Thoracic aorta (tissue), 2 donors: Measurements from ENCODE around the gene SPATS2L. TPM values are rescaled to one million over a fixed set of nuclear protein-coding genes. Genes with fewer than 3 reads are reported as not detected.

Source experiments
- ATAC-seq: fragments of 150-250 bp; one replicate; pipeline ENCODE4 v1.8.0; 2017; ENCODE audit warnings: low read depth; ENCODE audit not compliant: insufficient number of reproducible peaks, low FRiP score
- DNase-seq: peaks from one replicate; pipeline ENCODE4 v3.0.0-alpha.2; 2020; ENCODE audit warnings: low spot score
- H3K27ac ChIP-seq, 2 donors: fragments of 200-600 bp; sonication (generic); 1 replicate in 1 of 2; 2 replicates in 1 of 2; pipeline ENCODE4 v1.5.1; 2016; ENCODE audit warnings: mild to moderate bottlenecking in 2 of 2, moderate library complexity in 2 of 2
- H3K27me3 ChIP-seq: fragments of 200-600 bp; sonication (generic); replicated peaks from 2 replicates; pipeline ENCODE4 v1.6.0; 2016; ENCODE audit warnings: mild to moderate bottlenecking; ENCODE audit not compliant: insufficient read depth
- H3K36me3 ChIP-seq: fragments of 200-600 bp; sonication (generic); one replicate; pipeline ENCODE4 v1.5.1; 2016
- H3K4me1 ChIP-seq, 2 donors: fragments of 200-600 bp; sonication (generic); 1 replicate in 1 of 2; 2 replicates in 1 of 2; pipeline versions ENCODE4 v1.5.1 to v1.6.0; 2016; ENCODE audit warnings: low read depth in 2 of 2, mild to moderate bottlenecking in 1 of 2; ENCODE audit not compliant: control insufficient read depth in 1 of 2
- H3K4me3 ChIP-seq: fragments of 200-600 bp; sonication (generic); 2 replicates; pipeline ENCODE4 v1.5.1; 2016; ENCODE audit warnings: mild to moderate bottlenecking
- H3K9me3 ChIP-seq: fragments of 200-600 bp; sonication (generic); 2 replicates; pipeline ENCODE4 v1.5.1; 2016
- CTCF ChIP-seq: fragments of 200-600 bp; sonication (generic); IDR thresholded peaks from one replicate; pipeline ENCODE4 v1.5.1; 2019; ENCODE audit warnings: antibody characterized with exemption
- total RNA-seq, 2 donors: library from RNA; depleted of rRNA; stranded (reverse); fragments of >200 nt; gene quantifications; one replicate each; pipeline versions ENCODE4 v1.1.0 to v1.2.3, GENCODE V29; 2016

SPATS2L gene
- total RNA-seq, 2 donors from 2014 or later, result 47.7 to 90.3 TPM

- Histone ChIP-seq H3K4me3 (no peak overlapping the region), H3K4me1 (no peaks in the 10 kb centered on the region), H3K27ac (no peak overlapping the region), H3K36me3 (no peaks in the 10 kb centered on the region), H3K9me3 (no peaks in the 10 kb centered on the region), H3K27me3 (no peaks in the 10 kb centered on the region)
- TF ChIP-seq CTCF, result no peak
- ATAC-seq (no peak), DNase-seq (no peak)
These were observed 30.0 kb upstream of the SPATS2L start for GRCh38 chr2:200276472-200276871.

- Histone ChIP-seq H3K4me1 (no peaks in the 10 kb centered on the region), H3K27me3 (no peaks in the 10 kb centered on the region), H3K27ac (no peak overlapping the region), H3K4me3 (no peak overlapping the region), H3K36me3 (no peaks in the 10 kb centered on the region), H3K9me3 (no peaks in the 10 kb centered on the region)
- no peak for TF ChIP-seq CTCF
- ATAC-seq (no peak), DNase-seq (no peak)
These were observed 27.7 kb upstream of the SPATS2L start for GRCh38 chr2:200278694-200279316.

GRCh38 chr2:200279857-200280256 lies 26.6 kb upstream of the SPATS2L start:
- no peak for TF ChIP-seq CTCF
- no peaks in the 10 kb centered on the region for H3K9me3 ChIP-seq
- DNase-seq, result no peak
- H3K36me3 ChIP-seq, result no peaks in the 10 kb centered on the region
- H3K4me1 ChIP-seq, result no peaks in the 10 kb centered on the region
- H3K27me3 ChIP-seq, result no peaks in the 10 kb centered on the region
- H3K4me3 ChIP-seq, result no peak overlapping the region
- ATAC-seq, result no peak
- no peak overlapping the region for H3K27ac ChIP-seq

- TF ChIP-seq CTCF, result no peak
These were observed 19.9 kb upstream of the SPATS2L start for GRCh38 chr2:200286578-200286977.

GRCh38 chr2:200288670-200289429 lies 17.6 kb upstream of the SPATS2L start:
- TF ChIP-seq CTCF, result no peak
- Histone ChIP-seq H3K36me3 (no peaks in the 10 kb centered on the region), H3K9me3 (no peaks in the 10 kb centered on the region), H3K4me1 (no peaks in the 10 kb centered on the region), H3K27me3 (no peaks in the 10 kb centered on the region), H3K4me3 (no peak overlapping the region), H3K27ac (no peak overlapping the region)
- ATAC-seq (no peak), DNase-seq (no peak)

More at GRCh38 chr2:200286578-200286977, 19.9 kb upstream of the SPATS2L start:
- no peaks in the 10 kb centered on the region for H3K36me3 ChIP-seq
- no peak overlapping the region for H3K27ac ChIP-seq
- no peaks in the 10 kb centered on the region for H3K9me3 ChIP-seq
- no peaks in the 10 kb centered on the region for H3K27me3 ChIP-seq
- ATAC-seq (no peak), DNase-seq (no peak)
- H3K4me1 ChIP-seq, result no peaks in the 10 kb centered on the region
- H3K4me3 ChIP-seq, result no peak overlapping the region
